ENCODE data around the gene CNGB1. TPM values are rescaled to one million over a fixed set of nuclear protein-coding genes. Genes with fewer than 3 reads are reported as not detected.
"Not testable (repeated sequence)": the region's sequence is repeated elsewhere in the genome, so short reads cannot be mapped to it uniquely, and the experiment has no call there.

Gene CNGB1
- total RNA-seq (2012; rRNA removed): not detected in 2 replicates

DNA sequence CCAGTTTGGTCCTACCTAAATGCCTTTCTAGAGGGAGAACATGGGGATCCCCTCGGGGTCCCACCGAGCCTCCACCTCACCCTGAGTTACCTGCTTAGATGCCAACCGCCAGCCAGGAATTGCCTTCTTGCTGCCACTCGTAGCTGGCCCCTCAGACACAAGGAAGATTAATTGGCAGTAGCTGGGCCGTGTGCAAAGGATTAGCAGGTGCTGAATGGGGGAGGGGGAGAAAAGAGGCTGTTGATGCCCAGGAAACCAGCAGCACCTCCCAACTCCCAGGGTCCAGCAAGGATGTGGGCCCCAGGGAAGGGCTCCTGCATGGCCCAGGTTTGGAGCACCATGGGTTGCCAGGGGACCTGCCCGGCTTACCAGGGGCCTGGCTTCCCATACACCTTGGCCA lies at the start of gene CNGB1:
Gene CNGB1, minus strand, starts transcription at position 159 of the 400 bp plus-strand sequence. CDS start 3,842 bp downstream, outside the sequence.
- H3K4me3 ChIP-seq (ENCODE audit: low read length): no peak within 1 kb of the TSS
- peaks cover 38% of the 10 kb centered on the region for H3K27me3 ChIP-seq (ENCODE audit: control insufficient read depth, insufficient read depth, low read length)
- H3K4me1 ChIP-seq (ENCODE audit: control insufficient read depth, insufficient read depth, low read length): no peaks in the 10 kb centered on the region
- H3K9me3 ChIP-seq (replicated peaks; ENCODE audit: low read length): no peaks in the 10 kb centered on the region
- H3K36me3 ChIP-seq (ENCODE audit: insufficient read depth, low read length): no peaks in the 10 kb centered on the region
- no peak within 1 kb of the TSS for H3K9ac ChIP-seq (ENCODE audit: low read depth, low read length)
- H3K4me2 ChIP-seq (ENCODE audit: low read length): no peak within 1 kb of the TSS

- peaks cover 7% of the 10 kb centered on the region for H3K27me3 ChIP-seq (ENCODE audit: control insufficient read depth, insufficient read depth, low read length)
- no peak overlapping the region for H3K4me2 ChIP-seq (ENCODE audit: low read length)
- H3K36me3 ChIP-seq (ENCODE audit: insufficient read depth, low read length): peaks cover 21% of the 10 kb centered on the region
- H3K4me3 ChIP-seq (ENCODE audit: low read length): no peak overlapping the region
- peaks cover 26% of the 10 kb centered on the region for H3K4me1 ChIP-seq (ENCODE audit: control insufficient read depth, insufficient read depth, low read length)
- H3K9ac ChIP-seq (ENCODE audit: low read depth, low read length): no peak overlapping the region
- H3K9me3 ChIP-seq (replicated peaks; ENCODE audit: low read length): no peaks in the 10 kb centered on the region
These were observed 49.1 kb upstream of the CNGB1 start for GRCh38 chr16:58019866-58020538.

GRCh38 chr16:58018803-58019202 lies 47.9 kb upstream of the CNGB1 start:
- Histone ChIP-seq H3K9me3 (replicated peaks; ENCODE audit: low read length) (no peaks in the 10 kb centered on the region), H3K4me1 (ENCODE audit: control insufficient read depth, insufficient read depth, low read length) (peaks cover 21% of the 10 kb centered on the region), H3K36me3 (ENCODE audit: insufficient read depth, low read length) (peaks cover 21% of the 10 kb centered on the region), H3K27me3 (ENCODE audit: control insufficient read depth, insufficient read depth, low read length) (no peaks in the 10 kb centered on the region), H3K4me2 (ENCODE audit: low read length) (no peak overlapping the region), H3K4me3 (ENCODE audit: low read length) (no peak overlapping the region), H3K9ac (ENCODE audit: low read depth, low read length) (no peak overlapping the region)

- H3K4me1 ChIP-seq (ENCODE audit: control insufficient read depth, insufficient read depth, low read length): peaks cover 5% of the 10 kb centered on the region
- no peak overlapping the region for H3K4me2 ChIP-seq (ENCODE audit: low read length)
- H3K36me3 ChIP-seq (ENCODE audit: insufficient read depth, low read length): peaks cover 27% of the 10 kb centered on the region
- no peaks in the 10 kb centered on the region for H3K9me3 ChIP-seq (replicated peaks; ENCODE audit: low read length)
- H3K4me3 ChIP-seq (ENCODE audit: low read length): no peak overlapping the region
- H3K27me3 ChIP-seq (ENCODE audit: control insufficient read depth, insufficient read depth, low read length): no peaks in the 10 kb centered on the region
- H3K9ac ChIP-seq (ENCODE audit: low read depth, low read length): no peak overlapping the region
These were observed 46.0 kb upstream of the CNGB1 start for GRCh38 chr16:58016840-58017446.

GRCh38 chr16:58013201-58013956 lies 42.5 kb upstream of the CNGB1 start:
- Histone ChIP-seq H3K4me1 (ENCODE audit: control insufficient read depth, insufficient read depth, low read length) (no peaks in the 10 kb centered on the region), H3K9me3 (replicated peaks; ENCODE audit: low read length) (no peaks in the 10 kb centered on the region), H3K9ac (ENCODE audit: low read depth, low read length) (no peak overlapping the region), H3K4me2 (ENCODE audit: low read length) (no peak overlapping the region), H3K4me3 (ENCODE audit: low read length) (no peak overlapping the region), H3K36me3 (ENCODE audit: insufficient read depth, low read length) (peaks cover 34% of the 10 kb centered on the region), H3K27me3 (ENCODE audit: control insufficient read depth, insufficient read depth, low read length) (no peaks in the 10 kb centered on the region)

DNA sequence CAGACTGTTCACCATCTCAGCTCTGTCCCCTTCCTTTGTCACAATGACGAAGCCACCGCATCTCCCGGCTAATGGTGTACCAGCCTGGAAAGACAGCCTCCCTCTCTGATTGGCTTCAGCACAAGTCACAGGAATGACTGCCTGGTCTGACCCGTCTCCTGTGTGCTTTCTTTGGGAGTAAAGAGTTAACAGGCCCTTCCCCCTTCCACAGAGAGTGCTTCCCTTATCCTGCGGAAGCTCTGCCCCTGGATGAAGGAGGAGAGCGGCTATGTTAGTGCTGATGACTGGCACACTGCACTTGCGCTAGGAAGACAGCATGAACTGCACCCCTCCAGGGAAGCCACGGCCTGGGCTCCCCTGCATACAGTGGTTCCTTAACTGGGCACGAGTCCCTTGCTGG lies 41.6 kb upstream of the CNGB1 start:
- no peak overlapping the region for H3K4me2 ChIP-seq (ENCODE audit: low read length)
- H3K4me1 ChIP-seq (ENCODE audit: control insufficient read depth, insufficient read depth, low read length): no peaks in the 10 kb centered on the region
- H3K27me3 ChIP-seq (ENCODE audit: control insufficient read depth, insufficient read depth, low read length): no peaks in the 10 kb centered on the region
- peaks cover 32% of the 10 kb centered on the region for H3K36me3 ChIP-seq (ENCODE audit: insufficient read depth, low read length)
- H3K4me3 ChIP-seq (ENCODE audit: low read length): no peak overlapping the region
- H3K9ac ChIP-seq (ENCODE audit: low read depth, low read length): no peak overlapping the region
- no peaks in the 10 kb centered on the region for H3K9me3 ChIP-seq (replicated peaks; ENCODE audit: low read length)

DNA sequence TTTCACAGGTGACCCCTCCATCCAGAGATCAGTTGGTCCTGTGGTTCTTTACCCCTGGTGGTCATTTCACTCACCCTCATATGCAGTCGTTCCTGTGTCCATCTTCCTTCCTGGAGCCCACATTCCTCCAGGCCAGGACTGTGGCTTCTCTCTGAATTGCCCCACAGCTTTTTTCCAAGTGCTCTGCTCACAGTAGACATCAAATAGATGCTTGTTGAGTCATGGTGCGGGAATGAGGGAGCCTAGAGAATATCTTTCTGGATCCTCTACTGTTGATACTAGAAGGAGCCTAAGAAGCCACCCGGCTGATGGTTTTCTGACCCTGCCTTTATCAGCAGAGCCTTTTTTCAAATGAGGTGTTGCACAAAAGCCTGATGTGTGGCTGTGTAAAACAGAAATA lies 40.7 kb upstream of the CNGB1 start:
- H3K4me1 ChIP-seq (ENCODE audit: control insufficient read depth, insufficient read depth, low read length): no peaks in the 10 kb centered on the region
- H3K4me2 ChIP-seq (ENCODE audit: low read length): no peak overlapping the region
- no peaks in the 10 kb centered on the region for H3K9me3 ChIP-seq (replicated peaks; ENCODE audit: low read length)
- H3K9ac ChIP-seq (ENCODE audit: low read depth, low read length): no peak overlapping the region
- H3K4me3 ChIP-seq (ENCODE audit: low read length): no peak overlapping the region
- peaks cover 29% of the 10 kb centered on the region for H3K36me3 ChIP-seq (ENCODE audit: insufficient read depth, low read length)
- no peaks in the 10 kb centered on the region for H3K27me3 ChIP-seq (ENCODE audit: control insufficient read depth, insufficient read depth, low read length)

DNA sequence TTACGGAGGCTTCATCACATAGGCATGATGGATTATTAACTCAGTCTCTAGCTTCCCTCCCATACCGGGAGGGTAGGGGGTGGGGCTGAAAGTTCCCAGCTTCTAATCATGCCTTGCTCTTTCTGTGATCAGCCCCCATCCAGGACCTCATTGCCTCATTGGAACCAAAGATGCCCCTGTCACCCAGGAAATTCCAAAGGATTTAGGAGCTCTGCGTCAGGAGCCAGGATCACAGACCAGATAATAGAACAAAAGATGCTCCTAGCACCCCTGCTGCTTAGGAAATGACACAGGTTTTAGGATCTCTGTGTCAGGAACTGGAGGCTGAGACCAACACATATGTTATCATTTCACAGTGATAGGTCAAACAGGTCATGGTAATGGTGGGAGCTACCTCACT lies 40.0 kb upstream of the CNGB1 start:
- peaks cover 31% of the 10 kb centered on the region for H3K36me3 ChIP-seq (ENCODE audit: insufficient read depth, low read length)
- no peak overlapping the region for H3K9ac ChIP-seq (ENCODE audit: low read depth, low read length)
- H3K4me3 ChIP-seq (ENCODE audit: low read length): no peak overlapping the region
- H3K4me1 ChIP-seq (ENCODE audit: control insufficient read depth, insufficient read depth, low read length): no peaks in the 10 kb centered on the region
- H3K27me3 ChIP-seq (ENCODE audit: control insufficient read depth, insufficient read depth, low read length): no peaks in the 10 kb centered on the region
- no peak overlapping the region for H3K4me2 ChIP-seq (ENCODE audit: low read length)
- no peaks in the 10 kb centered on the region for H3K9me3 ChIP-seq (replicated peaks; ENCODE audit: low read length)

DNA sequence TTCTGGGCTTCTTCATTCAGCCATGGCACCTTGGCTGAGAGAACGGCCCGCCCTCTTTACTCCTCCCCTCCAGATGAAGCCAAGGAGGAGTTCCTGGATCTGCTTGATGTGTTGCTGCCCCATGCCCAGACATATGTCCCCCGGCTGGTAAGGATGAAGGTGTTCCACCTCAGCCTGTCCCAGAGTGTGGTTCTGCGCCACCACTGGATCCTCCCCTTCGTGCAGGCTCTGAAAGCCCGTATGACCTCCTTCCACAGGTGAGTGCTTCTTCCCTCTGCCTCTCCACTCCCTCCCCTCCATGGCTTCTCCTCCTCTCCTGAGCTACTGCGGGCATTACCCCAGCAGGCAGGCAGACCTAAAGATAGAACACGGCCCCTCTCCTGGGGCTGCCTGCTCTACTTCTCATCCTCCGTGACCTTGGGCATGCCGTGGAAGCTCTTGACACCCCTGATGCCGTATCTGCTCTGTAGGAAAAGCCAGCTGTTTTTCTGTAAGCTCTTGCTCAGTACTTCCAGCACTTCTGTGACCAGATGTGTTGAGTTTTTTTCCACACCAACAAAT lies 39.0 kb upstream of the CNGB1 start:
- Histone ChIP-seq H3K9ac (ENCODE audit: low read depth, low read length) (no peak overlapping the region), H3K4me2 (ENCODE audit: low read length) (no peak overlapping the region), H3K27me3 (ENCODE audit: control insufficient read depth, insufficient read depth, low read length) (no peaks in the 10 kb centered on the region), H3K9me3 (replicated peaks; ENCODE audit: low read length) (no peaks in the 10 kb centered on the region), H3K4me3 (ENCODE audit: low read length) (no peak overlapping the region), H3K36me3 (ENCODE audit: insufficient read depth, low read length) (peaks cover 33% of the 10 kb centered on the region), H3K4me1 (ENCODE audit: control insufficient read depth, insufficient read depth, low read length) (peaks cover 2% of the 10 kb centered on the region)

- not testable (repeated sequence) for H3K27me3 ChIP-seq (ENCODE audit: control insufficient read depth, insufficient read depth, low read length); H3K4me3 ChIP-seq (ENCODE audit: low read length); H3K9ac ChIP-seq (ENCODE audit: low read depth, low read length); H3K9me3 ChIP-seq (replicated peaks; ENCODE audit: low read length)
- Histone ChIP-seq H3K4me2 (ENCODE audit: low read length) (peak overlapping the region; percentile 62), H3K4me1 (ENCODE audit: control insufficient read depth, insufficient read depth, low read length) (peaks cover 19% of the 10 kb centered on the region), H3K36me3 (ENCODE audit: insufficient read depth, low read length) (peaks cover 22% of the 10 kb centered on the region)
These were observed 33.8 kb upstream of the CNGB1 start for GRCh38 chr16:58004736-58005135.

- H3K4me1 ChIP-seq (ENCODE audit: control insufficient read depth, insufficient read depth, low read length): peaks cover 37% of the 10 kb centered on the region
- H3K27me3 ChIP-seq (ENCODE audit: control insufficient read depth, insufficient read depth, low read length): no peaks in the 10 kb centered on the region
- no peaks in the 10 kb centered on the region for H3K9me3 ChIP-seq (replicated peaks; ENCODE audit: low read length)
- no peak overlapping the region for H3K4me3 ChIP-seq (ENCODE audit: low read length)
- H3K36me3 ChIP-seq (ENCODE audit: insufficient read depth, low read length): peaks cover 23% of the 10 kb centered on the region
- H3K4me2 ChIP-seq (ENCODE audit: low read length): no peak overlapping the region
- H3K9ac ChIP-seq (ENCODE audit: low read depth, low read length): no peak overlapping the region
These were observed 32.0 kb upstream of the CNGB1 start for GRCh38 chr16:58002936-58003335.

All from skeletal muscle satellite cell (primary cell).